ENCODE results near the gene GP9. TPM values are rescaled to one million over a fixed set of nuclear protein-coding genes. Genes with fewer than 3 reads are reported as not detected.

The GP9 gene
- total and polyA plus RNA-seq, 2 donors (not counting 1 experiment from before 2014, with no cell fraction given) = not detected

DNA sequence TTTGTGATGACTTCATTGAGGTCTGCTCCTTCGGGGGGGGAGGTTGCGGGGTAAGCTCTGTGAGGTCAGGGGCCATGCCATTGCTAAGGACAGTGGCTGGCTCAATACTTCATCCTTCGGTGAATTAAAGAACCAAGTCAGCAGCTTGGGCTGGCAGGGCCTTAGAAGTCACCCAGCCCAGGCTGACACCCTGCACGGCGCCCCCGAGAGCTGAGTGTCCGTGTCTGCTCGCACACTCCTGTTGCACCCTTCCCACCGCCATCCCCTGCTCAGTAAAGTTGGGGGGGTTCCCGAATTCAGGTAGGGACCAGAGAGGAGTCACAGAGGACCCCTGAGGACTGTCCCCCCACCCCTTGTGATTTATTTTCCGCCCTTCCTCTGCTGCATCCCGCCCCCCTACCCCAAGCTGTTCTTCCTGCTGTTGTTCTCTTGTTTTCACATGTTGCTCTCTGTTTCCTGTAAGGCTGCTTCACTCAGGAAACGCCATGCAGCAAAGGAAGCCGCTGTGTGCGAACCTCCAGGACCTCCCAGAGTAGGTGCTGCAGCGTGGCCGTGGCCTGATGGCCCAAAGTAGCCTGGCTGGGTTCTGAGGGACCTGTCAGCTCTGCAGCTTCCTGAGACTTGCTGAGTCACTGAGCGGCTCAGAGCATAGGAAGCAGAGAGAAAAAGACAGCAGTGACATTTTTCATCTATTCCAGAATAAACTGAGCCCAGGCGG is 45.0 kb upstream of the GP9 start:
- Histone ChIP-seq H3K4me2 (replicated peaks; ENCODE audit: low read depth, low read length, poor library complexity, severe bottlenecking) (peak overlapping the region; percentile 70), H3K4me1 (ENCODE audit: control insufficient read depth in 2 of 2, insufficient read depth in 2 of 2, low read length in 2 of 2) (peaks cover 33 to 35% of the 10 kb centered on the region in 2 donors), H3K4me3 (ENCODE audit: control extremely low read depth in 1 of 5, extremely low read depth in 1 of 5, insufficient read depth in 1 of 5, low read depth in 2 of 5, low read length in 4 of 5) (peak overlapping the region in 3 of 5 experiments; percentile 5 to 28 (median 18)), H2AFZ (ENCODE audit: insufficient read depth, low read depth, low read length, poor library complexity, severe bottlenecking) (peak overlapping the region; percentile 69), H4K20me1 (ENCODE audit: control insufficient read depth, insufficient read depth, low read length, poor library complexity, severe bottlenecking) (no peaks in the 10 kb centered on the region), H3K9ac (ENCODE audit: low read length) (peak overlapping the region; percentile 47), H3K36me3 (replicated peaks in 1 of 2; ENCODE audit: control extremely low read depth in 1 of 2, control insufficient read depth in 1 of 2, extremely low read depth in 1 of 2, insufficient read depth in 2 of 2, low read length in 1 of 2) (no peaks in the 10 kb centered on the region), H3K27ac (ENCODE audit: low read length in 2 of 2) (peak overlapping the region; percentile 85 to 96), H3K79me2 (ENCODE audit: control insufficient read depth, insufficient read depth, low read length) (no peaks in the 10 kb centered on the region), H3K27me3 (replicated peaks in 1 of 4; ENCODE audit: control extremely low read depth in 1 of 4, control insufficient read depth in 3 of 4, insufficient read depth in 4 of 4, low read length in 3 of 4) (no peaks in the 10 kb centered on the region), H3K9me3 (ENCODE audit: control extremely low read depth in 1 of 3, control insufficient read depth in 2 of 3, insufficient read depth in 1 of 3, low read length in 2 of 3) (peaks cover 0 to 11% (median 0%) of the 10 kb centered on the region in 3 donors)
- H3K27me3 Mint-ChIP-seq = no peaks in the 10 kb centered on the region
- 20% methylated on average over 14 of the region's 19 CpGs for WGBS (ENCODE audit: insufficient coverage)
- intact Hi-C loops (cut with micrococcal nuclease) = loop anchor here (1.0 to 2.0 kb wide), 4 partner anchors 12 to 233 kb away; partner anchors contain the start of genes CFAP92 and COPG1
- ChIA-PET POLR2A (interaction anchor here (0.5 to 2.7 kb wide), 7 partner anchors 11 to 263 kb away, joined by 3 to 19 read pairs (median 5); partner anchors contain the start of genes CFAP92 and HMCES), CTCF (interaction anchor here (0.7 to 9.1 kb wide), 18 partner anchors 8 to 308 kb away, joined by 3 to 134 read pairs (median 7); partner anchors contain the start of gene CFAP92)
- H3K27ac Mint-ChIP-seq = peak overlapping the region; percentile 97
- H3K4me1 Mint-ChIP-seq = peaks cover 41% of the 10 kb centered on the region
- peak overlapping the region; percentile 79 for H3K4me3 Mint-ChIP-seq
- TF ChIP-seq EZH2 (IDR thresholded peaks at IDR 0.05; ENCODE audit: borderline replicate concordance, insufficient read depth, low read depth, low read length, poor library complexity, severe bottlenecking) = no peak
- TF ChIP-seq, protein P1, sequence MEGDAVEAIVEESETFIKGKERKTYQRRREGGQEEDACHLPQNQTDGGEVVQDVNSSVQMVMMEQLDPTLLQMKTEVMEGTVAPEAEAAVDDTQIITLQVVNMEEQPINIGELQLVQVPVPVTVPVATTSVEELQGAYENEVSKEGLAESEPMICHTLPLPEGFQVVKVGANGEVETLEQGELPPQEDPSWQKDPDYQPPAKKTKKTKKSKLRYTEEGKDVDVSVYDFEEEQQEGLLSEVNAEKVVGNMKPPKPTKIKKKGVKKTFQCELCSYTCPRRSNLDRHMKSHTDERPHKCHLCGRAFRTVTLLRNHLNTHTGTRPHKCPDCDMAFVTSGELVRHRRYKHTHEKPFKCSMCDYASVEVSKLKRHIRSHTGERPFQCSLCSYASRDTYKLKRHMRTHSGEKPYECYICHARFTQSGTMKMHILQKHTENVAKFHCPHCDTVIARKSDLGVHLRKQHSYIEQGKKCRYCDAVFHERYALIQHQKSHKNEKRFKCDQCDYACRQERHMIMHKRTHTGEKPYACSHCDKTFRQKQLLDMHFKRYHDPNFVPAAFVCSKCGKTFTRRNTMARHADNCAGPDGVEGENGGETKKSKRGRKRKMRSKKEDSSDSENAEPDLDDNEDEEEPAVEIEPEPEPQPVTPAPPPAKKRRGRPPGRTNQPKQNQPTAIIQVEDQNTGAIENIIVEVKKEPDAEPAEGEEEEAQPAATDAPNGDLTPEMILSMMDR (IDR thresholded peaks at IDR 0.05) = no peak
- DNase-seq (peak; percentile 42), ATAC-seq (ENCODE audit: low read depth) (no peak)
- H3K9me3 Mint-ChIP-seq (ENCODE audit: insufficient read depth) = no peaks in the 10 kb centered on the region

All from B cell (primary cell).